MM.1S (cell line): ENCODE measurements around the gene EXOC1.

Experiments used
- DNase-seq: peaks from one replicate; pipeline ENCODE4 v3.0.0-alpha.2; 2015
- H2AFZ ChIP-seq: fragments of 300-600 bp; sonication (generic); 2 replicates; pipeline ENCODE4 v1.6.0; 2016; ENCODE audit warnings: antibody characterized with exemption, low read length
- H3F3A ChIP-seq: fragments of 300-600 bp; sonication (generic); 2 replicates; pipeline ENCODE4 v1.6.1; 2016; ENCODE audit warnings: mild to moderate bottlenecking, antibody characterized with exemption, low read length, moderate library complexity, mixed read lengths; ENCODE audit not compliant: insufficient read depth
- H3K27ac ChIP-seq: fragments of 300-600 bp; sonication (generic); 2 replicates; pipeline ENCODE4 v1.5.1; 2016; ENCODE audit warnings: mild to moderate bottlenecking, low read length
- H3K27me3 ChIP-seq: fragments of 300-600 bp; sonication (generic); replicated peaks from 2 replicates; pipeline ENCODE4 v1.6.0; 2016; ENCODE audit warnings: low read length; ENCODE audit not compliant: insufficient read depth
- H3K36me3 ChIP-seq: fragments of 300-600 bp; sonication (generic); replicated peaks from 2 replicates; pipeline ENCODE4 v1.6.1; 2016; ENCODE audit warnings: mild to moderate bottlenecking, low read length, mixed read lengths; ENCODE audit not compliant: insufficient read depth
- H3K4me1 ChIP-seq: fragments of 300-600 bp; sonication (generic); 2 replicates; pipeline ENCODE4 v1.6.1; 2016; ENCODE audit warnings: low read length, mixed read lengths
- H3K4me2 ChIP-seq: fragments of 300-600 bp; sonication (generic); 2 replicates; pipeline ENCODE4 v1.6.0; 2016; ENCODE audit warnings: low read depth, low read length
- H3K4me3 ChIP-seq: fragments of 300-600 bp; sonication (generic); 2 replicates; pipeline ENCODE4 v1.5.1; 2016; ENCODE audit warnings: low read length, mixed read lengths
- H3K79me2 ChIP-seq: fragments of 300-600 bp; sonication (generic); 2 replicates; pipeline ENCODE4 v1.6.1; 2016; ENCODE audit warnings: mixed run types, low read length, mixed read lengths
- H3K9ac ChIP-seq: fragments of 300-600 bp; sonication (generic); 2 replicates; pipeline ENCODE4 v1.6.1; 2016; ENCODE audit warnings: low read length, mixed read lengths
- H3K9me2 ChIP-seq: fragments of 300-600 bp; sonication (generic); replicated peaks from 2 replicates; pipeline ENCODE4 v1.6.1; 2016; ENCODE audit warnings: mild to moderate bottlenecking, low read length, mixed read lengths; ENCODE audit not compliant: insufficient read depth
- H3K9me3 ChIP-seq: fragments of 300-600 bp; sonication (generic); replicated peaks from 2 replicates; pipeline ENCODE4 v1.6.1; 2016; ENCODE audit warnings: mild to moderate bottlenecking, low read length, mixed read lengths; ENCODE audit not compliant: insufficient read depth
- H4K20me1 ChIP-seq: fragments of 300-600 bp; sonication (generic); 2 replicates; pipeline ENCODE4 v1.6.1; 2016; ENCODE audit warnings: mild to moderate bottlenecking, low read length, moderate library complexity, mixed read lengths; ENCODE audit not compliant: insufficient read depth
- CTCF ChIP-seq: fragments of 300-600 bp; sonication (generic); IDR thresholded peaks from 2 replicates; pipeline ENCODE4 v1.5.1; 2016; ENCODE audit warnings: antibody characterized with exemption, low read length, mixed read lengths
- EZH2 ChIP-seq: fragments of 300-600 bp; sonication (generic); optimal IDR thresholded peaks from 2 replicates; pipeline ENCODE3; 2017; ENCODE audit warnings: low read depth, mild to moderate bottlenecking, antibody characterized with exemption, low read length, mixed read lengths
- EZH2phosphoT487 ChIP-seq: fragments of 300-600 bp; sonication (generic); IDR thresholded peaks from 2 replicates; pipeline ENCODE4 v1.6.1; 2018; ENCODE audit warnings: antibody characterized with exemption, low read length

EXOC1 gene

GRCh38 chr4:55859711-55860110 lies 6.3 kb downstream of the EXOC1 start:
- no peak for TF ChIP-seq EZH2phosphoT487
- no peak for TF ChIP-seq CTCF
- no peak for TF ChIP-seq EZH2
- H4K20me1 ChIP-seq = no peaks in the 10 kb centered on the region
- H3F3A ChIP-seq = no peaks in the 10 kb centered on the region
- H3K36me3 ChIP-seq = no peaks in the 10 kb centered on the region; the same call in 1 of the 2 replicates
- no peak overlapping the region for H3K27ac ChIP-seq
- H3K27me3 ChIP-seq = no peaks in the 10 kb centered on the region
- no peak overlapping the region for H2AFZ ChIP-seq
- DNase-seq = no peak
- H3K9me3 ChIP-seq = no peaks in the 10 kb centered on the region
- H3K4me1 ChIP-seq = peaks cover 2% of the 10 kb centered on the region
- H3K9me2 ChIP-seq = no peaks in the 10 kb centered on the region
- no peak overlapping the region for H3K9ac ChIP-seq
- H3K79me2 ChIP-seq = peaks cover 20% of the 10 kb centered on the region
- no peak overlapping the region for H3K4me2 ChIP-seq
- H3K4me3 ChIP-seq = no peak overlapping the region

GRCh38 chr4:55864577-55865223 lies 11.3 kb downstream of the EXOC1 start:
- DNase-seq = no peak
- Histone ChIP-seq H4K20me1 (no peaks in the 10 kb centered on the region), H3F3A (peaks cover 15% of the 10 kb centered on the region; the same call in 1 of the 2 replicates), H2AFZ (no peak overlapping the region), H3K9me3 (no peaks in the 10 kb centered on the region), H3K79me2 (no peaks in the 10 kb centered on the region), H3K27me3 (no peaks in the 10 kb centered on the region), H3K9ac (no peak overlapping the region), H3K9me2 (no peaks in the 10 kb centered on the region), H3K4me2 (no peak overlapping the region), H3K27ac (no peak overlapping the region), H3K4me1 (peaks cover 28% of the 10 kb centered on the region), H3K36me3 (no peaks in the 10 kb centered on the region; the same call in 1 of the 2 replicates), H3K4me3 (no peak overlapping the region)
- no peak for TF ChIP-seq EZH2
- TF ChIP-seq EZH2phosphoT487 = no peak
- no peak for TF ChIP-seq CTCF

- Histone ChIP-seq H3K27me3 (no peaks in the 10 kb centered on the region), H3K36me3 (no peaks in the 10 kb centered on the region; the same call in 1 of the 2 replicates), H2AFZ (no peak overlapping the region), H3K9me2 (no peaks in the 10 kb centered on the region), H3K4me1 (peaks cover 28% of the 10 kb centered on the region), H3K4me3 (no peak overlapping the region), H3F3A (peaks cover 15% of the 10 kb centered on the region; the same call in 1 of the 2 replicates), H3K79me2 (no peaks in the 10 kb centered on the region), H3K9me3 (no peaks in the 10 kb centered on the region), H3K4me2 (no peak overlapping the region), H4K20me1 (no peaks in the 10 kb centered on the region), H3K27ac (peak overlapping the region; percentile 49; the same call in 1 of the 2 replicates), H3K9ac (no peak overlapping the region)
- no peak for DNase-seq
- no peak for TF ChIP-seq EZH2phosphoT487
- no peak for TF ChIP-seq CTCF
- no peak for TF ChIP-seq EZH2
Observed at GRCh38 chr4:55865228-55865806, 11.9 kb downstream of the EXOC1 start.
